HG02884 (cell line): ENCODE data around the gene LRRC9.
A peak's percentile ranks its signal among the peaks of the same experiment; 100 is the strongest.
"Not testable (repeated sequence)": the region's sequence is repeated elsewhere in the genome, so short reads cannot be mapped to it uniquely, and the experiment has no call there.

ENCODE experiments used
- ATAC-seq: cut with Tn5 transposase; IDR thresholded peaks from one replicate; pipeline ENCODE4 v1.9.1; 2021; ENCODE audit warnings: mild to moderate bottlenecking, moderate library complexity; ENCODE audit not compliant: unreplicated experiment

Gene LRRC9

DNA sequence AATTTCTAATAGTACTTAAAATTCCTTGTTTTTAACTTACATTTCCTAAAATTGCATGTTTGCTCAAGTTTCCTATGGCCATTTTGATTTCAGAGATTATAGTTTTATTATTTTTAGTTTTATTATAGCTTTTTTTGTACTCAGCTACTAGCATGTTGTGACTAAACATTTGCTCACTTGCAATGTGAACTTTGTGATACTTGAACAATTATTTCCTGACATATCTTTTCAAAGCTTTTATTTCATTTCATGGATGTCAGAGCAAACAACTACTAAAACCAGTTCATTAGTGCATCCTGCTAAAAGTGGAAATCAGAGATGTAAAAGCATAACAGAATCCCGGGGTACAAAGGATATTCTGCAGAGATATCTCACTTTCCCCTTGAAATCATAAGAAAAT, 138.1 kb downstream of the LRRC9 start:
- no peak for ATAC-seq

DNA sequence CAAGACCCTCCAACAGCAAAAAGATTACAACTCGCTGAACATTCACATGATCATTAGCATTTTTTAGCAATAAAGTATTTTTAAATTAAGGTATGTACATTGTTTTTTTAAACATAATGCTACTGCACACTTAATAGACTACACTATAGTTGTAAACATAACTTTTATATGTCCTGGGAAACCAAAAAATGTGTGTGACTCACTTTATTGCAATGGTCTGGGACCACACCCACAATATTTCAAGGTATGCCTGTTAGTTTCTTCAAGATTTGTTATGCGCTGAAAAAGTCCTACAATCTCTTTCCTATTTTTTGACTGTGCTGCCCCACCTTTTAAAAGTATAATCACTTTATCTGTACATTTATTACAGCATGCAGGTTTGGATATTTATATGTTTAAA, 141.4 kb downstream of the LRRC9 start:
- ATAC-seq = no peak

DNA sequence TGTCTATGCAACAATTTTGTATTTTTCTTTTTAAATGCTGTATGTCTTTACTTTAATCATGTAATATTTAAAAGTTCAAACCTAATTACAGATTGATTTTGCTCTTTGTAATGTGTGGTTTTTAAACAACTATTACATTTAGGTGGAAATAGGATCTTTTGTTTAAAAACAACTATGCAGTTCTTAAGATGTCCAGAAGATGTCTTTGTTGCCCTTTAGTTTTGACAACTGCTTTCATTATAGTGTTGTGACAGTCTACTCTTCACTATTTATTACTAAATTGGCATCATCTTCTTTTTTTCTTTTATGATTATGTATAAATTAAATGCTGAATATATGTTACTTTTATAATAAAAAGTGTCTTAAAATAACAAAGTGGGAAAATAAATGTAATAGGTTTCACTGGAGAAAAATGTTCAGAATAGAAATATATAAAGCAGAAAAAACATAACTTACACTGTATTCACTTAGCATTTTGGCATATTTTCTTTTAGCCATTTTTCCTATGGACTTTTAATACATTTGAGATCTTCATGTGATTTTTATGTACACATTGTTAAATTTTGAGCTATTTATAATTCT, 144.6 kb downstream of the LRRC9 start:
- no peak for ATAC-seq

DNA sequence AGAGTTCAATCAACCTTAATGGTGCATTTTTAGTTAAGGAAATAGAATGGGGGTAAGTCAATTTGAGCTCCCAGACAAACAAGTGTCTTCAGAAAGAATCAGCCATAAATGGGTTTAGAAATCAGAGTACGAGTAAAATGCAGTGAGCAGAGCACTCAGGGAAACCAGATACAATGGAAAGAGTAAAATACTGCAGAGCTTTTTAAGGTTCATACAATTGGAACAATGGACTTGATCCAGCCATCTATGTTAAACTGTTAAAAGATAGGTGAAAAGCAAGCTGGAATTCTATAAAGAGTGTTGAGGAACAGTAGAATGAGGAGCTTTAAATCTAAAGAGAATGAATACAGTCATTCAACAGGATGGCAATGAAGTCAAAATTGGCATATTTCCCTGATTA, 147.9 kb downstream of the LRRC9 start:
- ATAC-seq = no peak

DNA sequence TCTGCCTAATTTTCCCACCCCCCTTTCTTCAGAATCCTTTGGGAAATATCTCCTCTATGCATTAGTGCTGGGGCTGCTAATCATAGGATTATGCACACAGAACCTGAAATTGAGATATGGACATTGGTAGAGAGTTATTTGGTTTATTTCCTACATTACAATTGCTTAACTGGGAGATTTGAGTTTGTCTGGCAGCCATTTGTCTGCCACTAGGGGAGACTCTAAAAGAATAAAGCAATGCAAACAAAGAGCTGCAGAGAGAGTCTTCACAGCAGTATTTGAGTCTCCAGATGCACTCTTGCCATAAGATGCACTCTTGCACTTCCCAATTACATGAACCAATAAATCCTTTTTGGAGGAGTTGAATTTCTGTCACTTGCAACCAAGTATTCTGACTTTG, 159.8 kb downstream of the LRRC9 start:
- ATAC-seq = no peak

DNA sequence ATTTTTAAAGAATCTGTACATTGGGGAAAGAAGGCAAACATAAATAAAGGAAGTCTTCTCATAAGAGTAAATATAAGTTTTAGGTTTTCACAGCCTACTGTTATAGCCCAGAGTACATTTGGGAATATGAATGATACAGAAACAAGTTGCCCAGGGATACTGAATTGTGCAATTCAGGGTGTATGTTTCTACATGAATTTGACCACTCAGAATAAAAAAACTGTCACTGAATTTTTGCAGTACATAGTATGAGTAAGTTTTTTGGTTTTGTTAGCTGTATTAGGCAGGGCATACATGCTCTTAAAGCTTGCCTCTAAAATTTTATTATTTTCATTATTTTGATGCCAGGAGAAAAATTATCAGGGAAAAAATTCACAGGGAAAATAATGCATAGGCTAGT, 165.1 kb downstream of the LRRC9 start:
- no peak for ATAC-seq

DNA sequence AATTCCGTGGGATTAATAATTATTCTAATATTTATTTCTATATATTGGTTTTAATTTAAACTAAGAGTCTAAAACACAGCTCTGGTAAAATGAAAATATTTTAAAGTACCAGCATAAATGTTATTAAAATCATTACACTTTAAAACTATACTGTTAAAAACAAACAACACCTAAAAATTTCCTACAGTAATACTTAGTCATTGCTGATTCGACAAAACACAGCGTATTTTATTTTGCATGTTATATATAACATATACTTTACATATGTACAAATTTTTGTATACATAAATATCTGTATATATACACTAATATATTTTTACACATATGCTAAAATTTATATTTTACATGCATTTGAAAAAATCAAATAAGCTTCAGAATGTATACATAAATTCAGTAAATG, 165.7 kb downstream of the LRRC9 start:
- no peak for ATAC-seq

DNA sequence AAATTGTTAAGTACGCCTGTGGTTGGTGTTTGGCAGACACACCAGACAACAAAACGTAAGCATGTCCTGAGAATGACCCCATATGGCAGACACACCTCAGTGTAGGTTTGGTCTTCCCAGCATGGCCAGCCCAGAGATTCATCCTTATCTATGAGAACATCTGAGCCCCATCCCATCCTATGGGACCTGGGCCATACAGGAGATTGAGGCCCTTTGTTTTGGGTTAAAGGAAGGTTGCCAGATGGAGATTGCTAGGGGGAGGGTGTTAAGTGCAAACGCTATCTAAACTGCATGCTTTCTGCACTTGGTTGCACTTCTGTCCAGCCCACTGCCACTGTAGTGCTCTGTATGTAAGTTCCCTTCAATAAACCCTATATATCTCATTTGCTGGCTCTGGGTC, 167.7 kb downstream of the LRRC9 start:
- no peak for ATAC-seq

DNA sequence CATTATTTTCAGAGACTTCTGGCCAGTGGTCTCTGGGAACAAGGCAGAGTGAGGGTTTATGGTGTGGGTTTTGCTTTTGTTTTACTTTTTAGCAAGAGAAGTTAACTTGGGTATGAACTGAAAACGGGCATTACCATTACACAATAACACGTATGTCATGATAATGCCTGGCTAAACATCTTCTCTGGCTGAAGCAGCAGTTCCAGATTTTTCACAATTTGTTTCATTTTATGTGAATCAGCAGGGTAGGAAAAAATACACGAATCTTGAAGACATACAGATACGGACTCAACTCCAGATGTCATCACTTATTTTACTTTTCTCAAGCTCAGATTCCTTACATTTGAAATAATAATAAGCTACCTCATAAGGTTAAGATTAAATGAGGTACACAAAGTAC, 169.3 kb downstream of the LRRC9 start:
- ATAC-seq = no peak

DNA sequence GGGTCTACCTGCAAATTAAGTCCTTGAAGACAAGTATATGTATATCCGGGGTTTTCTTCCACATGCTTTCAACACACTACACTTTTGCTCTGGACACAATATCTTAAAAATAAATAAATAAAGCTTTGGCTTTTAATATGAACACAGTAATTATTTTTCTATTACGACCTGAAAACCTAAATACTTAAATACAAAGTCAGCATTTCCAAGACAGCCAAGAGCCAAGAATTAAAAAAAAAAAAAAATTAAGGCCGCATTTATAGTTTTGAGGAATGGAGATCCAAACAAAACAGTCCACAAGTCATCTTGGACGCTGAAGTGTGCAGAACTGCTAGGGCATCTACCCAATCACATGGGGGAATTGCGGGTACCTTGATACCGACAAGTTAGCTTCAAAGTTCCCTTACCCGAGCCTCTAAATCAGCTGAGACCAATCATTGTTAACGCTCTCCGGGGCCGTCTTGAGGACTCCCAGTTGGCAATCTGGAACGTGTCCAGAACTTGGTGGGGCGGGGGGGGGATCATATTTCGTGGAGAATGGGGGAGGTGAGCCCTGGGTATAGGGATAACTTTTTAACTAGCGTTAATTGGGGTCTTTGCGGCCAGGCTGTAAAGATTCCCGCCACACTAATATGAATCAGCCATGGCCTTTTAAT, 171.0 kb downstream of the LRRC9 start:
- no peak for ATAC-seq

DNA sequence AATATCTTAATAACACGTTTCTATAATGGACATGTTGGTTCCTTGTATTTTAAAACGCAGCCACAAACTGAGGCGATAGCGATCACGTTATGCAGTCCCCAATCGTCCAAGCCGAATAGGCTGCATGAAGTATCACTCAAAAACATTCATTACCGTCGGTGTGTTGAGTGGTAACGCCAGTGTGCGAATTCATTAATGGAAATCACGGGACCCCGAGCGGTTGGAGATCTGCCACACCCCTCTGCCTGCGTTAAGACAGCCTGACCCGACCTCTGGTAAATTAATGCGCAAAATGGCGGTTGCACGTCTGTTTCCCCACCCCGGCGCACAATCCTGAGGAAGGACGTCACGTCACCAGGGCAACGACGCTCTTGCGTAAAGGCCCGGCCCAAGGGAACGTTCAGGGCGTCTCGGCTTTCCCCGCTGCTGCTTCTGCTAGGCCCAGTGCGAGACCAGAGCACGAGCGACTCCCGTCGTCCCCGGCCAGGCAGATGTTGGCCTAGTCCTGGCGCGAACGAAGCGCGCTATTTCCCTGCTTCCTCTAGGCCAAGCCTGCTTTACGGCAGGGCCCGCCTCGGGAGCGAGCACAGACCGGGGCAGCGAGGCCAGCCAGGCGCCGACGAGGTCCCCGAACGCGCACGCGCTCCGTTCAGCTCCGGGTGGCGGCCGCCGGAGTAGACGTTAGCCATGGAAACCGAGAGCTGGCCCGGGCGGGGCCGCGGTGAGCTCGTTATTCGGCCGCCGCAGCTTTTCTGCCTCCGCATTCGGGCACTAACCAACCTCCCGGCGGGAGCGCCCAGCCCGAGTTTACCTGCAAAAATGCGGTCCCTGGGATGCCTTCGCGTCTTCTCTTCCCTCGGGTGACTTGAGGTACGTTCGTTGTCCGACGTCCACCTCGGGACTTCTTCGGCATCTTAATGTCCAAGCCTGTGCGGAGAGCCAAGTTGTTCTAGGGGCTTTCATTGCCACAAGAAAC, 171.9 kb downstream of the LRRC9 start, which contains the start of gene PCNX4:
Gene PCNX4 (plus strand): TSS at position 374 of the 976 bp plus-strand sequence. CDS start 15,716 bp downstream, outside the sequence.
- ATAC-seq = peak; percentile 95

DNA sequence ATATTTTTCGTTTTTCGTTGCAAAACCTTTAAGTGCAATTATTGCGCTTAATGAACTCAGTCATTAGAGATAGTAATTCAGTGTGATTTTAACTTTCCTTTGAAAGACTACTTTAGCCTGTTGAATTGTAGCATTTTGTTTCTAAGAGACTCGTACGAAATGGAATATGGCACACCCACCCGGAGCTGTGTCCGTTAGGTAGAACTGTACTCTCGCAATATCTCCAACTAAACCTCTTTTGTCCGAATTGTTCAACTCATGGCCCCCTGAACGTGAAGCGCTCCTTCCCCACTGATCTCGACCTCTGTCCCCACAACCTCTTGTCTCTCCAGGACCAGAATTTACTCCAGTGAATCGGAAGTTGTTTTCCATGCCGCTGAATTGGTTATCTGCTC, 172.6 kb downstream of the LRRC9 start:
- ATAC-seq = no peak

DNA sequence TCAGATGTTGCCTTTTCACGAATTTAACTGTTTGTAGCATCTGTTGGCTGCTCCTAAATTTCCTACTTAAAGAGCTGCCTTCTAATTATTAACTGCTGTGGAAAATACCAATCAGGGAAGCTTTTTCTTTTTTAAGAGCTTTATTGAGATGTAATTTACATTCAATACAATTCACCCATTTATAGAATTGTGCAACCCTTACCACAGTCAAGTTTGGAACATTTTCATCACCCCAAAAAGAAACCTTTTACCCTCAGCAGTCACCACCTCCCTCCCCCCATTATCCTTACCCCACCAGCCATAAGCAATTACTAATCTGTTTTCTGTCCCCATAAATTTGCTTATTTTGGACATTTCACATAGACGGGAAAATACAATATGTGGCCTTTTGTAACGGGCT, 173.1 kb downstream of the LRRC9 start:
- ATAC-seq = no peak

DNA sequence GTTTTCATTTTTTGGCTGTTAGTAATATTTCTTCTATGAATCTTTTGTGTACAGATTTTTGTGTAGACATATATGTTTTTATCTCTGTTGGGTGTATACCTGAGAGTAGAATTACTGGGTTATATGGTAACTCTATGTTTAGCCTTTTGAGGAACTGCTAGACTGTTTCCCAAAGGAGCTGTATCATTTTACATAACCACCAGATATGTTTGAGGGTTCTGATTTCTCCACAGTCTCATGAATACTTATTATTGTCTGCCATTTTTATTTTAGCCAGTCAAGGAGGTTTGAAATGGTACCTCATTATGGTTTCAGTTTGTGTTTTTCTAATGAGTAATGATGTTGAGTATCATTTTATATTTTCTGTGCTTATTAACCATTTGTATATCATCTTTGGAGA, 173.7 kb downstream of the LRRC9 start:
- ATAC-seq = no peak

DNA sequence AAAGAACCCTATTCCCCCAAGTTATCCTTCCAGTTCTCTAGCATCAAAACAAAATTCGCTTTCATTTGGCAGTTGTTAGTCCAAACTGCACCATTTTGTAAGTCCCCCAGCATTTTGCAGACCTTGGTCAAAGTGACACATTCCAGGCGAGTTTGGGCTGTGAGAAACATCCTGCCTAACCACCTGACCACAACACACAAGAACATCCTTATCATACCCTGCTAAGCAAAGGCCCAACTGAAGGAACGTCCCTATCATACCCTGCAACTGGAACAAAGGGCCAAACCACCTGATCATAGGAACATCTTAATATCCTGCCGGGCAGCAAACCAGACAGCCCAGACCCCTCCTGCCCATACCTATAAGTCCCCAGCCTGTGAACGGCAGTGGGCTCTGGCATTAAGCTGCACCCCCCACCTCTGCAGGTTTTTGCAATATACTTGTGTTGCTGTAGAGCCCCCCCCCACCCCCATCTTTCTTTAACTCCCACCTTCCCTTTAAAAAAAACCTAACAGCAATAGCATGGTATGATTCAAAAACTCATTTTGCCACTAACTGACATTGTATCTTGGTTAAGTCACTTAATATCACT, 174.5 kb downstream of the LRRC9 start:
- no peak for ATAC-seq

DNA sequence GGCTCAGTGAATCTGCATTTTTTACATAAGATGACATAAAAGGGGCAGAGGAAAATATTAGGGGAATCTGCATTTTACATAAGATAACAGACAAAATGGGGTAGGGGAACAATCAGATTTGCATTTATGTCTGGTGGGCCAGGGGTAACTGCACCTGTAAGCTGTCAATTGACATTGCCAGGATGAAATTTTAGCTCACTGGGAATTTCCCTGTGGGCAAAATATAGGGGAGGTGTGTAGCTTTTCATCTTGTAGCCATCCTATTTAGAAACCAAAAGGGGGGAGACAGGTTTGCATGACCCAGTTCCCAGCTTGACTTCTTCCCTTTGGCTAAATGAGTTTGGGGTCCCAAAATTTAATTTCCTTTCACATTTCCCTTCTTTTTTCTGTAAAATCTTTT, 175.3 kb downstream of the LRRC9 start:
- ATAC-seq = no peak

DNA sequence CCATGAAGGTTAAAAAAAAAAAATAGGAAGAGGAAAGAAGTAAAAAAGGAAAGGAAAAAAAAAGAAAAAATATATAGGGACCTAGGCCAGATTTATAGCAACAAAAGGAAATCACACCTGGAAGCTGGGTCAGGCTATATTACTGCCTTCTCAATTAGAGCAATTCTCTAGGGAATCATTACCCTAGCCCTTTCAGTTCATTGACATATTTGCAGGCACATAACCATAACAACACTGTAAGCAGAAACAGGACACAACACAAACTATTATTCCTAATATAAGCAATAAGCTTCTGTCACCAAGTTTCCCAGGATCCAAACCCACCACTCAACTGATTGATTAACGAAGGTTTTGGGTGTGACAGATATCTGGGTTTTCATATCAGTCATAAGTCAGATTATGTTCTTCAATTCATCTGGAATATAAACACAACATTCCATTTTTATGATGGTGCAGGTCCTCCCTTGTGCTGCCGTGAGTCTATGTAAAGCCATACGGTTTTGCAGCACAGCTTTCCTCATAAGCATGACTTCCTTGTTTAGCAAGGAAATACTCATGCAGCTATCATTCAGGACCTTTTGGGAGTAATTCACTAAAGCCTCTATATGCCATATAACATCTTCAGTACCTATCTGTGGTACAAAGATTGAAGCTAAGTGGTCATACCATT, 176.0 kb downstream of the LRRC9 start:
- no peak for ATAC-seq

DNA sequence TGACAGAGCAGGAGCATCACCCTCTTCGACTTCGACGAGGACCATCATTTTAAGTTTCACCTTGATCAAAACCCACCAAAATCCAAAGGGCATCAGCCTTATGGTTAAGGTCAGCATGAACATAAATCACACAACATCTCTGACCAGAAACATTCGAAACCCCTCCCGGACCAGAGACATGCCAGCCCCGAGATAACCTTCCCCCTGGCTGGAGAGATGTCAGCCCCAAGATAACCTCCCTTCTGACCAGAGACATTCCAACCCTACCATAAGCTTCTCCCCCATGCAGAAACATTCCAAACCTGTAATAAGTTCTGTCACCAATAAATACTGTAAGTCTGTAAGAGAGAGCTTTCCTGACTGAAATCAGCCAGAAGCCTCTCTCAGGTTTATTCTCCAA, 178.0 kb downstream of the LRRC9 start:
- no peak for ATAC-seq

DNA sequence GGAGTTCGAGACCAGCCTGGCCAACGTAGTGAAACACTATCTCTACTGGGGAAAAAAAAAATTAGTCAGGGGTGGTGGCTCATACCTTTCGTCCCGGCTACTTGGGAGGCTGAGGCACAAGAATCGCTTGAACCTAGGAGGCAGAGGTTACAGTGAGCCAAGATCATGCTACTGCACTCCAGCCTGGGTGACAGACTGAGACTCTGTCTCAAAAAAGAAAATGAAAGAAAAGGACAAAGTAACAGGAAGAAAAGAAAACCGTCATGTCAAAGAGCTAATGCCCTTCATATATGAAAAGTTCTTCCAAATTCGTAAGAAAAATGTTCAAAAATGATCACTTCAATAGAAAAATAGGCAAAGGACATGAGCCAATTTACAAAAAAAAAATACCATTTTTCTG, 179.9 kb downstream of the LRRC9 start:
- not testable (repeated sequence) for ATAC-seq

DNA sequence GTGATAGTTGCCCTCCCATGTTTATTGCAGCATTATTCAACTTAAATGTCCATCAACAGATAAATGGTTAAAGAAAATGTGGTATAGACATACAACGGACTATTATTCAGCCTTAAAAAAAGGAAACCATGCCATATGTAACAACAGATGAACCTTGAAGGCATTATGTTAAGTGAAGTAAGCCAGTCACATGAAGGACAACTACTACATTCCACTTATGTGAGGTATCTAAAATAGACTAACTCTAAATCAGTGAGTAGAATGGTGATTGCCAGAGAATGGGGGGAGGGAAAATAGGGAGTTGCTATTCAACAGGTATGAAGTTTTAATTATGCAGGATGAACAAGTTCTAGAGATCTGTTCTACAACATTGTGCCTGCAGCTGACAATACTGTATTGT, 181.8 kb downstream of the LRRC9 start:
- no peak for ATAC-seq

DNA sequence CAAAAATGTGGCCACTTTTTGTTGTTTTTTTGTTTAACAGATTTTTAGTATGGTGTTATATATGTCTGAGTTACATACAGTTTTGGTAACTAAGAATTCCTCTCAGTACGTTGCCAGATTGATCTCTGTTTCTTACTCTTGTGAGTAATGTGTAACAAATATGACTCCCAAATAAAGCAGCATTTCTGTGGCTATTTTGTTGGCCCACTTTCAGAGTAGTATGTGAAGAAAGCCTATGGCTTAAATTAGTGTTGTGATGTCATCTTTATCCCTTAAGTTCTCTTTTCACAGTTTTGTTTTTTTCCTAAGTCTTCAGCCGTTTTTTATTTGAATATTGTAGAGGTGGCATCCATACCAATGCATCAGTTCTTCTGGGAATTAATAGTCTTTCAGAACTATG, 182.4 kb downstream of the LRRC9 start:
- no peak for ATAC-seq
